Sigmoid colon (tissue), 3 donors: ENCODE measurements around the gene TET1.
"Not testable (repeated sequence)": the region's sequence is repeated elsewhere in the genome, so short reads cannot be mapped to it uniquely, and the experiment has no call there.

Experiments
- CTCF ChIP-seq, 4 experiments: fragments of 450-650 bp in 3 of 4; fragments of 200-600 bp in 1 of 4; IDR thresholded peaks; one replicate each; pipeline ENCODE4 v1.5.1; 2016 to 2019; ENCODE audit warnings: antibody characterized with exemption in 4 of 4, mild to moderate bottlenecking in 3 of 4, moderate library complexity in 2 of 4
- POLR2A ChIP-seq, 2 donors: fragments of 450-650 bp; IDR thresholded peaks; one replicate each; pipeline ENCODE4 v1.6.1; 2016; ENCODE audit warnings: antibody characterized with exemption in 2 of 2, mild to moderate bottlenecking in 2 of 2, moderate library complexity in 2 of 2

GRCh38 chr10:68632271-68632560 lies 72.1 kb downstream of the TET1 start:
- TF ChIP-seq CTCF, POLR2A (IDR thresholded peaks at IDR 0.05): not testable (repeated sequence)
